Upper lobe of right lung (tissue), 1 donor: ENCODE results near the gene LHFPL2. TPM values are rescaled to one million over a fixed set of nuclear protein-coding genes. Genes with fewer than 3 reads are reported as not detected.
"Not testable (repeated sequence)": the region's sequence is repeated elsewhere in the genome, so short reads cannot be mapped to it uniquely, and the experiment has no call there.

Experiments
- ATAC-seq: fragments of 200-7000 bp; cut with Tn5 transposase; one replicate; pipeline ENCODE4 v1.9.1; 2020; ENCODE audit warnings: mild to moderate bottlenecking, moderate library complexity
- DNase-seq: peaks from one replicate; pipeline ENCODE4 v3.0.0-alpha.2; 2020
- H3K27ac ChIP-seq: fragments of 200-600 bp; one replicate; pipeline ENCODE4 v1.8.0; 2022
- H3K27me3 ChIP-seq: fragments of 200-600 bp; one replicate; pipeline ENCODE4 v1.8.0; 2022; ENCODE audit warnings: mild to moderate bottlenecking
- H3K36me3 ChIP-seq: fragments of 200-600 bp; one replicate; pipeline ENCODE4 v1.8.0; 2022
- H3K4me1 ChIP-seq: fragments of 200-600 bp; one replicate; pipeline ENCODE4 v1.8.0; 2022
- H3K4me3 ChIP-seq: fragments of 200-600 bp; one replicate; pipeline ENCODE4 v1.8.0; 2022; ENCODE audit warnings: mild to moderate bottlenecking
- H3K9me3 ChIP-seq: fragments of 200-600 bp; one replicate; pipeline ENCODE4 v1.8.0; 2022
- intact Hi-C: fragments of 100-400 bp; cut with DNase I; formaldehyde crosslinking; loops from one replicate; pipeline ENCODE4 v1.11.0; 2022
- long read RNA-seq: library from polyadenylated mRNA; unstranded; transcript quantifications from one replicate; pipeline ENCODE4 v2.0.0, GENCODE V29; 2021
- total RNA-seq: library from RNA; stranded (reverse); fragmentation: NEBNext Ultra II Directional; extraction: Animal tissue kit (Norgen Biotek cat#: 25700); gene quantifications from one replicate; pipeline ENCODE4 v1.2.1, GENCODE V29; 2021
- TF ChIP-seq, protein P1 (sequence below): fragments of 200-600 bp; IDR thresholded peaks from one replicate; pipeline ENCODE4 v1.8.0; 2022; ENCODE audit warnings: antibody characterized with exemption
- donor health status: DM: no; HTN: yes; CAD: no; lungs with severe emphysema.

LHFPL2 gene, protein sequence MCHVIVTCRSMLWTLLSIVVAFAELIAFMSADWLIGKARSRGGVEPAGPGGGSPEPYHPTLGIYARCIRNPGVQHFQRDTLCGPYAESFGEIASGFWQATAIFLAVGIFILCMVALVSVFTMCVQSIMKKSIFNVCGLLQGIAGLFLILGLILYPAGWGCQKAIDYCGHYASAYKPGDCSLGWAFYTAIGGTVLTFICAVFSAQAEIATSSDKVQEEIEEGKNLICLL
- total RNA-seq, result 41.0 TPM
- long read RNA-seq, full-length matches to known transcripts, result 17 of 91 reads
- long read RNA-seq, partial matches to known transcripts, result 61 of 91 reads
- long read RNA-seq, other reads (novel, unspliced or antisense), result 13 of 91 reads

DNA sequence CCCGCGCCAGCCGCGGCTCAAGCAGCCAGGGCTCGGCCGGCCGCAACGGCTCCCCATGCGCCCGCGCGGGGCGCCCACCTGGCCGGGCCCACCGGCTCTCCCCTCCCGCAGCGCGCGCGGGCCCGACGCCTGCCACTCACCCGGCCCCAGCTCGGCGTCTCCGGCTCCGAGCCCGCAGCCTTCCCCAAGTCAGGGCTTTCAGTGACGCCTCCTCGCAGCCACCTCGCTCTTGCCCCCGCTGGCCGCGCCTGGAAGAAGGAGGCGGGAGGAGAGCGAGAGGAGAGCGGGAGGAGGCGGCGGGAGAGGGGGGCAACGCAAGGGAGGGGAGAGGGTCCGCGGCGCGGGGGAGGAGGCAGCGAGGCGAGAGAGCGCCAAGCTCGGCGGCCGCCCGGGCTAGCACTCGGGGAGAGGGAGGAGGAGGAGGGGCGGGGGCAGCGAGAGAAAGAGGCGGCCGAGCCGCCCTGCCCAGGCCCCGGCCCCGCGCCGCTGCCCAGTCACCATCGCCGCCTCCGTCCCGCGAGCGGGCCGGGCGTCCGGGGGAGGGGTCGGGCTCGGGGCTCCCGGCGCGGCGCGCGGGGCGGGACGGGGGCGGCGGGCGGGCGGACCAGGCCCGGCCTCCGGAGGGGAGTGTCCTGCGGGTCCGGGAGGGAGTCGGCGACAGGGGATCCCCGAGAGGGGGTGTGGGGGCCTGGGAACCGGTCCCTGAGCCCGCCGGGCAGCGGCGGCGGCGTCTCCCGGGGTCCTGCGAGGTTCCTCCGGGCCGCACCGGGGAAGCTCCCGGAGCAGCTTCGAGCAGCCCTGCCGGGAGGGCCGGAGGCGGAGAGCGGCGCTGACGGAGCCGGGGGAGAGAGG lies at the start of gene LHFPL2:
Gene LHFPL2, minus strand, starts transcription at position 414 of the 852 bp plus-strand sequence. CDS start 138,559 bp downstream, outside the sequence.
- H3K4me3 ChIP-seq, result peak within 1 kb of the TSS; percentile 74
- H3K27ac ChIP-seq, result peak within 1 kb of the TSS; percentile 78
- no peaks in the 10 kb centered on the region for H3K36me3 ChIP-seq
- H3K4me1 ChIP-seq, result peaks cover 7% of the 10 kb centered on the region
- TF ChIP-seq, protein P1, sequence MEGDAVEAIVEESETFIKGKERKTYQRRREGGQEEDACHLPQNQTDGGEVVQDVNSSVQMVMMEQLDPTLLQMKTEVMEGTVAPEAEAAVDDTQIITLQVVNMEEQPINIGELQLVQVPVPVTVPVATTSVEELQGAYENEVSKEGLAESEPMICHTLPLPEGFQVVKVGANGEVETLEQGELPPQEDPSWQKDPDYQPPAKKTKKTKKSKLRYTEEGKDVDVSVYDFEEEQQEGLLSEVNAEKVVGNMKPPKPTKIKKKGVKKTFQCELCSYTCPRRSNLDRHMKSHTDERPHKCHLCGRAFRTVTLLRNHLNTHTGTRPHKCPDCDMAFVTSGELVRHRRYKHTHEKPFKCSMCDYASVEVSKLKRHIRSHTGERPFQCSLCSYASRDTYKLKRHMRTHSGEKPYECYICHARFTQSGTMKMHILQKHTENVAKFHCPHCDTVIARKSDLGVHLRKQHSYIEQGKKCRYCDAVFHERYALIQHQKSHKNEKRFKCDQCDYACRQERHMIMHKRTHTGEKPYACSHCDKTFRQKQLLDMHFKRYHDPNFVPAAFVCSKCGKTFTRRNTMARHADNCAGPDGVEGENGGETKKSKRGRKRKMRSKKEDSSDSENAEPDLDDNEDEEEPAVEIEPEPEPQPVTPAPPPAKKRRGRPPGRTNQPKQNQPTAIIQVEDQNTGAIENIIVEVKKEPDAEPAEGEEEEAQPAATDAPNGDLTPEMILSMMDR, result no peak
- ATAC-seq (peak; percentile 89), DNase-seq (peak; percentile 87)
- intact Hi-C loops, result no loop called here
- no peaks in the 10 kb centered on the region for H3K9me3 ChIP-seq
- H3K27me3 ChIP-seq, result no peaks in the 10 kb centered on the region

DNA sequence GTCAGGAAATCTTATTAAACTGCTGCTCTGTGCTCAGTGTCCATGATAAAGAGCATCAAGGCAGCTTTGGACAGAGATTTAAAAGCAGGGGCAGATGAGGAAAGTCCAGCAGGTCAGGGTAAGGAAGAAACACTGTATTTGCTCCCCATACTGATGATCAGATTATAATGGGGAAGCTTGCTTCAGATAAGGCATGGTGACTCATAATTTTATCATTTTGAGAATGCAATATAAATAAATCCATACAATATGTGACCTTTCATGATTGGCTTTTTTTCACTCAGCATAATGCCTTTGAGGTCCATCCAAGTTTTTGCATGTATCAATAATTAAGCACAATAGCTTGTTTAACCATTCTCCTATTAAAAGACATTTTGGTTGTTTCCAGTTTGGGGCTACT lies 48.1 kb upstream of the LHFPL2 start:
- intact Hi-C loops, result no loop called here
- Histone ChIP-seq H3K9me3 (no peaks in the 10 kb centered on the region), H3K36me3 (no peaks in the 10 kb centered on the region), H3K27ac (no peak overlapping the region), H3K4me1 (no peaks in the 10 kb centered on the region), H3K27me3 (no peaks in the 10 kb centered on the region), H3K4me3 (no peak overlapping the region)
- TF ChIP-seq, protein P1, result no peak
- ATAC-seq (no peak), DNase-seq (no peak)

DNA sequence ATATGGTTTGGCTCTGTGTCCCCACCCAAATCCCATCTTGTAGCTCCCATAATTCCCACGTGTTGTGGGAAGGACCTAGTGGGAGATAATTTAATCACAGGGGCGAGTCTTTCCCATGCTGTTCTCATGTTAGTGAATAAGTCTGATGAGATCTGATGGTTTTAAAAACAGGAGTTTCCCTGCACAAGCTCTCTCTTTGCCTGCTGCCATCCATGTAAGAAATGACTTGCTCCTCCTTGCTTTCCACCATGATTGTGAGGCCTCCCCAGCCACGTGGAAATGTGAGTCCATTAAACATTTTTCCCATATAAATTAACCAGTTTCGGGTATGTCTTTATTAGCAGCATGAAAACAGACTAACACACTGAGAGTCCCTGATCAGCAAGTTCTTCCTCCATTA lies 47.5 kb upstream of the LHFPL2 start:
- DNase-seq, intact Hi-C loops, H3K27me3 ChIP-seq, ATAC-seq, H3K9me3 ChIP-seq, H3K27ac ChIP-seq, H3K4me3 ChIP-seq, H3K4me1 ChIP-seq, H3K36me3 ChIP-seq: not testable (repeated sequence)

DNA sequence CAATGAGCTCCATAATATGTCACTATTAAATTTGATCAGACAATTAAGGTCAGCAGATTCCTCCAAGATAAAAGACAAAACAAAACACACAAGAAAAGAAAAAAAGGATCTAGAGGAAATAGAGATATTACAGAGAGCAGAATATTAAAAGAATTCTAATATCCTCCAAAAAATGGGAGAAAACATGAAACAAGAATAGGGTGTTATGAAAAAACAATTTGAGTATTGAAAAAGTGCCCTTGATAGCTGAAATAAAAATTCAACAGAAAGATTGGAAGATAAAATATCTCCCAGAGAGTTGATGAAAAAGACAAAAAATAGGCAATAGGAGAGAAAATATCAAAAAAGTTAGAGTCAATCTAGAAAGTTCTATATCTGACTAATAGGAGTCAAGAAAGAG lies 44.8 kb upstream of the LHFPL2 start:
- no peak for DNase-seq

DNA sequence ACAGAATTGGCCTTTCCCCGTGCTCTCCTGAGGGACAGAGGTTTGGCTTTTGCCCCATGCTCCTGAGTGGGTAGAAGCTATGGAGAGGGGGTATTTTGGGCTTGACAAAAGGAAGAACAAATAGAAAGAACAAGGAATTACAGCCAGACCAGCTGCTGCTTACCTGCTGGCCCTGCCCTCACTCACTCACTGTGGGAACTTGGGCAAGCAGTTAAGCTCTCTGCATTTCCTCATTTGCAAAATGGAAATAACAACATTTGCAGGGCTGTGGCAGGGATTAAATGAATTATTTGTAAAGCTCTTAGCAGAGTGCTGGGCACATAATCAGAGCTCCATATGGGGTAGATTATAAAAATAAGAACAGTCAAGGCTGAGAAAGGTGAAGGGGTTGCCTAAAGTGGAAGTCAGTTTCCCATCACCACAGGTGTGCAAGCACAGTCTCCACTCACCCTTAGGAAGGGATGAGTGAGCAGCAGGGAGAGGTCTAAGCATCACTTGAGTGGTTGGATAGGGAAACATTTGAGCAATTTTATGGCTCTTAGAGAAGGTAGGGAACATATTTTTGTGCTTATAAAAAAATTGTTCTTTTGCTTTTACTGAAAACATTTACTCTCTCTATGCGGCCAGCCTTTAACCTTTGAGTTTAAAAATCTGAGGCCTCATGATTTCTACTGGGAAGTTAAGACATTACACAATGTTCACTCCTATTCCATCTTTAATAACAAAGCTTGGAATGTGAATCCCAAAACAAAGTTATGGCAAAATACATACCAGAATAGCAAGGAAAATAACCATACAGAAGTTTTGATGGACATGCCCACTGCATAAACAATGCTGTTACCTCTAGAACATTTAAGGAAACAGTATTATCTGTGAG lies 42.8 kb upstream of the LHFPL2 start:
- TF ChIP-seq, protein P1, result no peak
- DNase-seq (no peak), ATAC-seq (no peak)
- no peak overlapping the region for H3K27ac ChIP-seq
- no peaks in the 10 kb centered on the region for H3K27me3 ChIP-seq
- no peak overlapping the region for H3K4me3 ChIP-seq
- no peaks in the 10 kb centered on the region for H3K4me1 ChIP-seq
- intact Hi-C loops, result no loop called here
- no peaks in the 10 kb centered on the region for H3K36me3 ChIP-seq
- H3K9me3 ChIP-seq, result no peaks in the 10 kb centered on the region

More for the DNA sequence above, 44.8 kb upstream of the LHFPL2 start:
- Histone ChIP-seq H3K27ac (no peak overlapping the region), H3K4me1 (no peaks in the 10 kb centered on the region), H3K9me3 (no peaks in the 10 kb centered on the region), H3K27me3 (no peaks in the 10 kb centered on the region), H3K36me3 (no peaks in the 10 kb centered on the region), H3K4me3 (no peak overlapping the region)
- TF ChIP-seq, protein P1, result no peak
- ATAC-seq, result no peak
- intact Hi-C loops, result no loop called here
